IPS-NIHi11 (cell line): ENCODE results near the gene KIAA1143.
A peak's percentile ranks its signal among the peaks of the same experiment; 100 is the strongest.

Source experiments
- DNase-seq: peaks from one replicate; pipeline ENCODE4 v3.0.0; 2012; ENCODE audit warnings: mixed read lengths, low spot score

The KIAA1143 gene

GRCh38 chr3:44761424-44762169 is at the start of gene KIAA1143, which contains the start of gene KIF15:
Gene KIAA1143, minus strand, starts transcription at chr3:44761619. Its CDS starts 17 bp downstream, at chr3:44761602.
Gene KIF15, plus strand, starts transcription at chr3:44761794. Its CDS starts 72 bp downstream, at chr3:44761866.
- peak; percentile 93 for DNase-seq

- peak; percentile 26 for DNase-seq
Measured at GRCh38 chr3:44805960-44806359, 44.5 kb upstream of the KIAA1143 start.

GRCh38 chr3:44803298-44803697 is 41.9 kb upstream of the KIAA1143 start:
- no peak for DNase-seq

DNA sequence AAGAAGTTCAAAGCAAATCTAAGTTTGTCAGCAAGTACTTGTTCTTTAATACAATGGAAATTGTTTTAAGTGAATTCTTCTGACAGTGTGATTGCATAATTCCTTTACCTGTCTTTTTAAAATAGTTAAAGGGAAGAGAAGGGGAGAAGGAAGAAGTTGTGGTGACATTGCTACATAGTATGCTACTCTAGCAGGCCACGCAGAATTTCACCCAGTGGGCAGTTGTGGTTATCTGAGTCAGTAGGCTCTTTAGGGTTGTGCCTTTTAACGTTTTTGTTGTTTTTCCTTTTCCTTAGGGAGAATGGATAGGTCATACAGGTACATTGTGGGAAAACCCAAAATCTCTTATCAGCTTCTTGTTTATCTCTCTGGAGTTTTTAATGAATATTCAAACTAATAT is 40.6 kb upstream of the KIAA1143 start:
- DNase-seq, result no peak

- peak; percentile 15 for DNase-seq
Measured at GRCh38 chr3:44795197-44795596, 33.8 kb upstream of the KIAA1143 start.

- no peak for DNase-seq
Measured at GRCh38 chr3:44782891-44783290, 21.5 kb upstream of the KIAA1143 start.

- no peak for DNase-seq
Measured at GRCh38 chr3:44772099-44772442, 10.7 kb upstream of the KIAA1143 start.

GRCh38 chr3:44771424-44772098 is 10.1 kb upstream of the KIAA1143 start:
- DNase-seq, result no peak

GRCh38 chr3:44764248-44764647 is 2.8 kb upstream of the KIAA1143 start:
- DNase-seq, result no peak

- DNase-seq, result no peak
Measured at GRCh38 chr3:44762690-44763089, 1.3 kb upstream of the KIAA1143 start.

DNA sequence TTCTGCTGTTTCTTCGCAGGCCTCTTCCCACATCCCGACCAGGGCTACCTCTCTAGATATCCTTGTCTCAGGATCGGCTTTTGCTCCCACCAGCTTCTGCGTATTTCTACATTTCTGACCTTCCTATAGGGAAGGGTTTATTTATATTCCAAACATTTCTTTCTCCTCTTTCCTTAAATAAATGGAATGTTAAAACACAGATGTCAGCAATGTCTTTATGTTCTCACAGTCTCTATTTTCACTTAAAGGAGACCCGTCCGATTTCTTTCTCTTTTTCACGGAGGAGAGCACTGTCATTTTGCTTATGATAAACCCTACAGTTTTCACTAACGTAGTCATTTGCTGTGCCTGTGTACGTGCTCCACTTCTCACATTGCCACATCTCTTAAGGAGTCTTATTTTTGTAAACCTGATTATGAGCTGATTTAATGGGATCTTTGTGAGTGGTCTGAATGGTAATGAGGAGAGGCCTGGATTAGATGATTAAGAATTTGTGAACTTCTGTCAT is 805 bp upstream of the KIAA1143 start:
- no peak for DNase-seq

DNA sequence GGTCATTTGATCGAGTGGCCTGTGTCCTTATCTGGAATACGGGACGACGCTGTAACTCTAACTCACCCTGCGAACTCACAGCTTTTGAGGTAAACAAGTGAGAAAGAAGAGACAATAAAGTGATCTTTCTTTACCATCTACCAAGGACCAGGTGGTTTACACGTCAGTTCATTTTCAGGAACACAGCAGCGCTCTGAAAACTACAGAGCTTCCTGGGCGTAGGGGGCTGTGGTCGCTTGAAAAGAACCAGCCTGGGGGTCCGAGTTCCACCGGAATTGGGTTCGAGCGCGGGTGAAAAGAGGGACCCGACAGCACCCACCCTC is 357 bp downstream of the KIAA1143 start:
- DNase-seq, result peak; percentile 23

- no peak for DNase-seq
Measured at GRCh38 chr3:44734646-44735168, 26.7 kb downstream of the KIAA1143 start.

GRCh38 chr3:44729384-44729910 is 32.0 kb downstream of the KIAA1143 start, which contains the start of gene ZNF501:
Gene ZNF501, plus strand, starts transcription at chr3:44729635. Its CDS starts 4,787 bp downstream, at chr3:44734422.
- peak; percentile 94 for DNase-seq

- DNase-seq, result no peak
Measured at GRCh38 chr3:44722103-44722401, 39.4 kb downstream of the KIAA1143 start.

- no peak for DNase-seq
Measured at GRCh38 chr3:44721231-44722102, 40.0 kb downstream of the KIAA1143 start.

DNA sequence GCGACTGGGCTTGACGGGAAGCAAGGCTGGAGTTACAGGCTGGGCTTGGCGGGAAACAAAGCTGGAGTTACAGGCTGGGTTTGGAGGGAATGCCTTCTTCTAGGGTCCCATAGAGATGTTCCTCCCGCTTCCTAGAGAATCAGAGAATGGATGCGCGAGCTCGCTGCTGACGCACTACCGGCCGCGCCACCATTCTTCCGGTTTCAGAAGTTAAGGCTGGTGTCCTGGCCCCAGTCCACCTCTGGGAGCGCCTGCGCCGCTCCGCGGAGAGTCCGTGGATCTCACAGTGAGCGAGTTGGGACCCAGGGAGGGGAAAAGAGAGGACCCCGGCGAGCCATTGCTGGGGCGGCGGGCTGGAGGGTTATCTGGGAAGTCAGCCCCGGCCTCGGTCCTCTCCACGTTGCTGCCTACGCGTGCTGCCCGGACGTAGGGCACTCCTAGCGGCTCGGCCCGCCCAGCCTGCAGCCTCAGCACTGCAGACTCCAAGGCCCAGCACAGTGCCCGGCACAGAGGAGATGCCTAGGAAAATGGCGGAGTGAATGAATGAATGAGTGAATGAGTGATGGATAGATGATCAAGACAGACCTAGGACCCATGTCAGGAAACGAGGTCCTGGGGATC is 48.9 kb downstream of the KIAA1143 start, which contains the start of gene ZNF502:
Gene ZNF502, plus strand, starts transcription at position 206 of the 621 bp plus-strand sequence. CDS start 7,602 bp downstream, outside the sequence.
- peak; percentile 75 for DNase-seq
